Psoas muscle (tissue), 8 donors: ENCODE measurements around the gene NUDT19. TPM values are rescaled to one million over a fixed set of nuclear protein-coding genes. Genes with fewer than 3 reads are reported as not detected.

Experiments
- ATAC-seq, 4 donors: fragments of 200-7000 bp; cut with Tn5 transposase; one replicate each; pipeline ENCODE4 v1.9.1; 2020; ENCODE audit warnings: moderate library complexity in 3 of 4, mild to moderate bottlenecking in 2 of 4
- DNase-seq, 2 donors: peaks; one replicate each; pipeline ENCODE4 v3.0.0-alpha.2; 2020
- H3K27ac ChIP-seq: fragments of 200-600 bp; one replicate; pipeline ENCODE4 v1.8.0; 2022
- H3K27me3 ChIP-seq, 3 donors: fragments of 200-600 bp in 1 of 3; one replicate each; pipeline versions ENCODE4 v1.6.1 to v1.8.0; 2013 to 2022; ENCODE audit warnings: low read length in 2 of 3, mild to moderate bottlenecking in 2 of 3, moderate library complexity in 1 of 3; ENCODE audit not compliant: insufficient read depth in 3 of 3
- H3K36me3 ChIP-seq, 2 donors: fragments of 200-600 bp in 1 of 2; one replicate each; pipeline versions ENCODE4 v1.6.1 to v1.8.0; 2013 to 2022; ENCODE audit warnings: low read depth in 1 of 2, mild to moderate bottlenecking in 1 of 2, moderate library complexity in 1 of 2; ENCODE audit not compliant: insufficient read depth in 1 of 2
- H3K4me1 ChIP-seq: fragments of 200-600 bp; one replicate; pipeline ENCODE4 v1.8.0; 2022
- H3K4me3 ChIP-seq: fragments of 200-600 bp; one replicate; pipeline ENCODE4 v1.8.0; 2022; ENCODE audit warnings: mild to moderate bottlenecking
- H3K9me3 ChIP-seq: fragments of 200-600 bp; one replicate; pipeline ENCODE4 v1.8.0; 2022
- WGBS, 3 donors: extraction: QIAGEN DNeasy Blood & Tissue Kit; methylation state at CpG; one replicate each; pipeline versions ENCODE4 v1.1.6 to v1.1.7; 2013; 5-methylcytosine and 5-hydroxymethylcytosine counted together
- intact Hi-C, 2 donors: fragments of 100-400 bp; cut with DNase I; formaldehyde crosslinking; loops; one replicate each; pipeline versions ENCODE4 v1.11.0 to v1.14.2; 2022
- polyA plus RNA-seq, 3 donors: library from polyadenylated mRNA; stranded (reverse); fragments of 200-250 nt; gene quantifications; one replicate each; pipeline ENCODE4 v1.2.3, GENCODE V29; 2013
- total RNA-seq, 4 donors: library from RNA; stranded (reverse); fragmentation: NEBNext Ultra II Directional in 2 of 4; extraction: Animal tissue kit (Norgen Biotek cat#: 25700) in 2 of 4; gene quantifications; one replicate each; pipeline versions ENCODE4 v1.2.1 to v1.2.4, GENCODE V29; 2021 to 2023
- TF ChIP-seq, protein P1 (sequence below): fragments of 200-600 bp; IDR thresholded peaks from one replicate; pipeline ENCODE4 v1.8.0; 2022; ENCODE audit warnings: antibody characterized with exemption
- donor health status: healthy with polysubstance abuse.
- donor health status: DM: no; HTN: no; CAD: no; lungs with moderate emphysema.
- donor health status: Bipolar disorder and iron deficiency.
- donor health status: healthy.
- donor health status: DM: yes; HTN: yes; CAD: no.
- donor health status: DM: no; HTN: no; CAD: no.
- donor health status: DM: no; HTN: no; CAD: no.
- donor health status: DM: yes; HTN: yes; CAD: no.

The NUDT19 gene
- total and polyA plus RNA-seq, 7 donors = 10.7 to 27.5 (median 17.4) TPM

DNA sequence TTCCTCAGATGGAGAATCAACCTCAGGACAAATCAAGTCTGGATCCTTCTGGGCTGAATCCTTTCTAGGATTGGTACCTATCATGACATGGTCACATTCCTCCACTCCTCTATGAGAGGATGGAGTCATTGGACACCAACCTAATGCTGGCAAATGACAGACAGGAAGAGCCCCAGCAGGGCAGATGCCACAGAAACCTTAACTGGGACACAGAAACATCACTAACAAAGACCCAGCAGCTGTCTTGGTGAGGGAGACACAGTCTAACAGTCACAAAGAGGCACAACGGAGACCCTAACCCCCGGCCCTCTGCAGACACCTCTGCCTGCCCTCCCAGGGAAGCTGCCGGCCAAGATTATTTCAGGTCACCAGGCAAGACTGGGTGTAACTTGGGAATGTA is 18.8 kb upstream of the NUDT19 start:
- TF ChIP-seq, protein P1, sequence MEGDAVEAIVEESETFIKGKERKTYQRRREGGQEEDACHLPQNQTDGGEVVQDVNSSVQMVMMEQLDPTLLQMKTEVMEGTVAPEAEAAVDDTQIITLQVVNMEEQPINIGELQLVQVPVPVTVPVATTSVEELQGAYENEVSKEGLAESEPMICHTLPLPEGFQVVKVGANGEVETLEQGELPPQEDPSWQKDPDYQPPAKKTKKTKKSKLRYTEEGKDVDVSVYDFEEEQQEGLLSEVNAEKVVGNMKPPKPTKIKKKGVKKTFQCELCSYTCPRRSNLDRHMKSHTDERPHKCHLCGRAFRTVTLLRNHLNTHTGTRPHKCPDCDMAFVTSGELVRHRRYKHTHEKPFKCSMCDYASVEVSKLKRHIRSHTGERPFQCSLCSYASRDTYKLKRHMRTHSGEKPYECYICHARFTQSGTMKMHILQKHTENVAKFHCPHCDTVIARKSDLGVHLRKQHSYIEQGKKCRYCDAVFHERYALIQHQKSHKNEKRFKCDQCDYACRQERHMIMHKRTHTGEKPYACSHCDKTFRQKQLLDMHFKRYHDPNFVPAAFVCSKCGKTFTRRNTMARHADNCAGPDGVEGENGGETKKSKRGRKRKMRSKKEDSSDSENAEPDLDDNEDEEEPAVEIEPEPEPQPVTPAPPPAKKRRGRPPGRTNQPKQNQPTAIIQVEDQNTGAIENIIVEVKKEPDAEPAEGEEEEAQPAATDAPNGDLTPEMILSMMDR = no peak
- ATAC-seq (no peak), DNase-seq (peak in 1 of 2 donors; percentile 34)
- Histone ChIP-seq H3K36me3 (no peaks in the 10 kb centered on the region), H3K27me3 (peaks cover 0 to 3% (median 0%) of the 10 kb centered on the region in 3 donors), H3K27ac (no peak overlapping the region), H3K9me3 (no peaks in the 10 kb centered on the region), H3K4me1 (peaks cover 33% of the 10 kb centered on the region), H3K4me3 (peak overlapping the region; percentile 22)
- intact Hi-C loops = loop anchor here in 1 of 2 donors (10.0 kb wide), 2 partner anchors 88 to 268 kb away; partner anchors contain the start of genes DPY19L3 and PDCD5
- WGBS, 3 donors = 54 to 74% (median 65%) methylated on average over 3 of the region's 3 CpGs

DNA sequence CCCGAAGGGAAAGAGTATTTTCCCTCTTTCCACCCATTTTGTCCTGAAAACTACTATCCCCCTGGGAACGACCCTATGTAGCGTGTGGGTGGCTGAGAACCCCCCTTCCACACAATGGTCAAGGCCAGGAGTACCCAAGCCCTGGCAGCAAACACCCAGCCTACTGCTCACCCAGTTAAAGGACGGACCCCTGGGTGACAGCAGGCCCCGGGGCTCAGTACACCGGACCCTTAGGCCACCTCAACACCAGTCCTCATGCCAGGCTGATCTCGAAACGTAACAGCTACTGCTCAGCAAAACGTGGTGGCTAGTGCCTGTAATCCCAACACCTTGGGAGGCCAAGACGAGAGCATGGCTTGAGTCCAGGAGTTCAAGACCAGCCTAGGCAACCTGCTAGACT is 18.0 kb upstream of the NUDT19 start:
- no peak for ATAC-seq
- Histone ChIP-seq H3K36me3 (no peaks in the 10 kb centered on the region), H3K4me1 (peaks cover 30% of the 10 kb centered on the region), H3K9me3 (no peaks in the 10 kb centered on the region), H3K27ac (no peak overlapping the region), H3K4me3 (peak overlapping the region; percentile 99), H3K27me3 (peaks cover 0 to 3% (median 0%) of the 10 kb centered on the region in 3 donors)
- WGBS, 3 donors = 65 to 84% (median 69%) methylated on average over 10 of the region's 10 CpGs
- TF ChIP-seq, protein P1 = no peak
- peak in 1 of 2 donors; percentile 36 for DNase-seq
- intact Hi-C loops = loop anchor here in 1 of 2 donors (10.0 kb wide), 2 partner anchors 89 to 269 kb away; partner anchors contain the start of genes DPY19L3 and PDCD5

DNA sequence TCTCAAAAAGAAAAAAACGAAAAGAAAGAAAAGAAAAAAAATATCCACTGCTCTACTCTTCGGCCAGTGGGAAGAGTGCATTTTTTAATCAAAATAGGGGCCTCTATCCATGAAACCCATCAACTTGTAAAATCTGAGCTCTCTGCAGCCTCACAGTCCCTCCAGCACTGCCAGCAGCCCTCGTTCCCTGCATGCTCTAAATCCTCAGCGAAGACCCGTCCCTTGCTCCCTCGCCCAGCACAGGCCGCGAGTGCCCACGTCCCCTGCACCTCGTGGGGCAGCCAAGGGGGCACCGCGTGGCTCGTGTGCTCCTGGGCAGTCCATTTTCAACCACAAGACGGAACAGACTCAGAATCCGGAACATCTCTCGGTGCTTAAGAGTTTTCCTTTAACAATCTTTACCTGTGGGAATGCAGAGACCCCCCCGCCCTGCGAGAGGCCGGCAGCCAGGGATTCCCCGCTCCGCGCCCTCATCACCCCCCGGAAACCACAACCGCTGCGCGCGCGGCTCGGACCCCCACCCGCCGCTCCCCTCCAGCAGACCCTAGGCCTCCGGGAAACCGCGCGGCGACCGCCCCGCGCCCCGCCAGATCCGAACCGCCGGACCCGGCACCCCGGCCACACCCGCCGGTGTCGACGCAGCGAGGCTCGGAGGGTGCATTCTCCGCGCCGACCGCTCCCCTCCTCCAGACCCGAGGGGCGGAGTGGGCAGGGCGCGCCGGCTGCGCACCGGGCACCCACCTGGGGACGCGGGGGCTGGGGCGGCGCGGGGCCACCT is 17.3 kb upstream of the NUDT19 start:
- H3K4me3 ChIP-seq = peak overlapping the region; percentile 99
- DNase-seq (no peak), ATAC-seq (no peak)
- 2 to 3% (median 2%) methylated on average over 47 to 67 of the region's 67 CpGs for WGBS, 3 donors
- peak overlapping the region; percentile 96 for H3K27ac ChIP-seq
- H3K9me3 ChIP-seq = no peaks in the 10 kb centered on the region
- intact Hi-C loops = loop anchor here in 1 of 2 donors (10.0 kb wide), 2 partner anchors 90 to 270 kb away; partner anchors contain the start of genes DPY19L3 and PDCD5
- H3K27me3 ChIP-seq = peaks cover 0 to 3% (median 0%) of the 10 kb centered on the region in 3 donors
- TF ChIP-seq, protein P1 = no peak
- H3K4me1 ChIP-seq = peaks cover 29% of the 10 kb centered on the region
- no peaks in the 10 kb centered on the region for H3K36me3 ChIP-seq

DNA sequence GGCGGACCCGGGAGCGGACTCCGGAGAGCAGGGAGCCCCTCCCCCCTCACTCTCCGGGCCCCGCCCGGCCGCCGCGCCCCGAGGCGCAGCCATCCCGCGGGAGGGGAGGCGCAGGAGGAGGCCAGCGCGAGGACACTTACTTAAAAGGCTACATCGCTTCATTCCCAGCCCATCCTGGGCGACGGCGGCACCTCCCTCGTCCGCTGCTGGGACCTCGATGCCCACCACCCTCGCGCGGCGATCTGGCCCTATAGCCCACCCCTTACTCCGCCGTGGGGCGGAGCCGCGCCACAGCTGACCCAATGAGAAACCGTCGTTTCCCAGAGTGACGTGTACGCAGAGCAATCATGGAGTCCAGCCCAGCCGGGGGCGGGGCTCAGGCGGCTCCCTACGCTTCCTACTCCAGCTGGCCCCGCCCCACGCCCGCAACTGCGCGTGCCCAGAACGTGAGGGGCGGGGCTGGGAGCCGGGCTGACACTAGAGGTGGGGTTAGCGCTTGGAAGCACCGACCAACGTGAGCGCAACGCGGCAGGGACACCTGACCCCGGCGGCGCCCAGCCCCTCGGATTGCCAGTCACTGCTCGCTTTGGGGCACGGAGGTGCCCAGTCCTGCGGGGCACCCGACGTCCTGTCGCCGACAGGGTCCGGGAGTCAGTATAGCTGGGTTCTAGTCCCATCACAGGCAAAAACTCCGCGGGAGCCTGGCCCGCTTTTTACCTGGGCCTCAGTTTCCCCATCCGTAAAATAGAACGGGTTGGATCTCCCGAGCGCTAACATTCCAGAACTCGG is 16.5 kb upstream of the NUDT19 start, which contains the start of gene ANKRD27:
Gene ANKRD27, minus strand, starts transcription at position 250 of the 789 bp plus-strand sequence. CDS start 16,165 bp downstream, outside the sequence.
- TF ChIP-seq, protein P1 = no peak

More for the DNA sequence above, 16.5 kb upstream of the NUDT19 start, which contains the start of gene ANKRD27:
- Histone ChIP-seq H3K27me3 (peaks cover 0 to 3% (median 0%) of the 10 kb centered on the region in 3 donors), H3K36me3 (no peaks in the 10 kb centered on the region), H3K9me3 (no peaks in the 10 kb centered on the region), H3K4me3 (peak within 1 kb of the TSS; percentile 99), H3K4me1 (peaks cover 27% of the 10 kb centered on the region), H3K27ac (peak within 1 kb of the TSS; percentile 96)
- ATAC-seq = peak; percentile 91 to 96 (median 93)
- peak; percentile 99 for DNase-seq
- intact Hi-C loops = loop anchor here in 1 of 2 donors (10.0 kb wide), 2 partner anchors 90 to 270 kb away; partner anchors contain the start of genes DPY19L3 and PDCD5
- WGBS, 3 donors = 1% methylated on average over 51 to 75 of the region's 75 CpGs
